IMR-90 (cell line): ENCODE results near the gene AQP9. TPM values are rescaled to one million over a fixed set of nuclear protein-coding genes. Genes with fewer than 3 reads are reported as not detected.

ENCODE experiments used
- ATAC-seq: fragments of 200-7000 bp; cut with Tn5 transposase; 2 replicates; pipeline ENCODE4 v1.9.1; 2020; ENCODE audit warnings: low read depth, mild to moderate bottlenecking, moderate library complexity
- BruUV-seq: library from RNA; stranded (reverse); fragments of 400-500 nt; replicated peaks from 2 replicates; lab custom pipeline; 2021; lab: Mats Ljungman, UMichigan
- CTCF ChIA-PET: fragments of 300-600 bp; formaldehyde crosslinking; extraction: SDS; loops from one replicate; lab custom pipeline; 2021; ENCODE audit warnings: antibody characterized with exemption; lab: Yijun Ruan, JAX
- POLR2A ChIA-PET: fragments of 300-600 bp; sonication (Branson Sonifier 250); formaldehyde crosslinking; loops from one replicate; lab custom pipeline; 2022; ENCODE audit warnings: antibody characterized with exemption; ENCODE audit not compliant: unreplicated experiment; lab: Charles Lee
- DNase-seq: peaks from one replicate; pipeline ENCODE4 v3.0.0; 2013
- H2AFZ ChIP-seq: replicated peaks from 2 replicates; pipeline ENCODE3; 2013; ENCODE audit warnings: low read length, mild to moderate bottlenecking; ENCODE audit not compliant: poor library complexity
- H2AK5ac ChIP-seq: 2 replicates; pipeline ENCODE4 v1.6.1; 2013; ENCODE audit warnings: low read depth, low read length, inconsistent platforms
- H2AK9ac ChIP-seq: replicated peaks from 2 replicates; pipeline ENCODE3; 2013; ENCODE audit warnings: mild to moderate bottlenecking, low read depth, low read length, moderate library complexity; ENCODE audit not compliant: poor library complexity
- H2BK120ac ChIP-seq: 2 replicates; pipeline ENCODE4 v1.6.1; 2013; ENCODE audit warnings: low read depth, low read length, inconsistent platforms
- H2BK15ac ChIP-seq: 3 replicates; pipeline ENCODE4 v1.6.1; 2013; ENCODE audit warnings: low read depth, low read length, inconsistent platforms
- H2BK20ac ChIP-seq: 2 replicates; pipeline ENCODE4 v1.6.1; 2013; ENCODE audit warnings: low read depth, mild to moderate bottlenecking, inconsistent platforms, low read length, moderate library complexity
- H2BK5ac ChIP-seq: 2 replicates; pipeline ENCODE4 v1.6.1; 2013; ENCODE audit warnings: mild to moderate bottlenecking, low read depth, low read length, inconsistent platforms; ENCODE audit not compliant: poor library complexity, severe bottlenecking
- H3K14ac ChIP-seq: replicated peaks from 2 replicates; pipeline ENCODE4 v1.6.1; 2013; ENCODE audit warnings: low read depth, low read length, inconsistent platforms
- H3K18ac ChIP-seq: 2 replicates; pipeline ENCODE4 v1.6.1; 2013; ENCODE audit warnings: low read depth, low read length, control low read depth
- H3K23ac ChIP-seq: 2 replicates; pipeline ENCODE4 v1.6.1; 2013; ENCODE audit warnings: low read depth, low read length, inconsistent platforms
- H3K27ac ChIP-seq: 2 replicates; pipeline ENCODE4 v1.5.1; 2013; ENCODE audit warnings: mild to moderate bottlenecking, control low read depth, low read length; ENCODE audit not compliant: insufficient read depth
- H3K27me3 ChIP-seq: 2 replicates; pipeline ENCODE4 v1.6.1; 2013; ENCODE audit warnings: low read length; ENCODE audit not compliant: control insufficient read depth, insufficient read depth
- H3K36me3 ChIP-seq: 2 replicates; pipeline ENCODE4 v1.6.1; 2013; ENCODE audit warnings: low read length, mixed read lengths; ENCODE audit not compliant: control insufficient read depth, insufficient read depth
- H3K4ac ChIP-seq: 2 replicates; pipeline ENCODE4 v1.6.1; 2013; ENCODE audit warnings: low read depth, low read length, inconsistent platforms
- H3K4me1 ChIP-seq: 2 replicates; pipeline ENCODE4 v1.6.1; 2013; ENCODE audit warnings: low read length, mixed read lengths; ENCODE audit not compliant: control insufficient read depth, insufficient read depth
- H3K4me2 ChIP-seq: 2 replicates; pipeline ENCODE4 v1.6.1; 2013; ENCODE audit warnings: low read depth, mild to moderate bottlenecking, control low read depth, low read length, moderate library complexity
- H3K4me3 ChIP-seq: 2 replicates; pipeline ENCODE4 v1.5.1; 2013; ENCODE audit warnings: low read depth, mild to moderate bottlenecking, control low read depth, low read length, moderate library complexity; ENCODE audit not compliant: insufficient read depth
- H3K56ac ChIP-seq: 2 replicates; pipeline ENCODE4 v1.6.1; 2013; ENCODE audit warnings: low read length, inconsistent platforms; ENCODE audit not compliant: insufficient read depth; ENCODE audit errors: extremely low read depth
- H3K79me1 ChIP-seq, 2 experiments: 2 replicates each; pipeline ENCODE4 v1.6.1; 2013; ENCODE audit warnings: low read length in 2 of 2, inconsistent platforms in 1 of 2, low read depth in 1 of 2
- H3K9ac ChIP-seq: 2 replicates; pipeline ENCODE4 v1.6.1; 2013; ENCODE audit warnings: low read depth, low read length, control low read depth
- H3K9me1 ChIP-seq: 2 replicates; pipeline ENCODE4 v1.6.1; 2013; ENCODE audit warnings: low read length, inconsistent platforms; ENCODE audit not compliant: insufficient read depth
- H3K9me3 ChIP-seq: 2 replicates; pipeline ENCODE4 v1.6.1; 2013; ENCODE audit warnings: low read length; ENCODE audit not compliant: control insufficient read depth, insufficient read depth
- H4K20me1 ChIP-seq: 2 replicates; pipeline ENCODE4 v1.6.1; 2013; ENCODE audit warnings: low read length, inconsistent platforms; ENCODE audit not compliant: insufficient read depth
- H4K5ac ChIP-seq: 2 replicates; pipeline ENCODE4 v1.6.1; 2013; ENCODE audit warnings: mild to moderate bottlenecking, low read depth, low read length, control low read depth
- H4K8ac ChIP-seq, 2 experiments: 2 replicates each; pipeline ENCODE4 v1.6.1; 2013; ENCODE audit warnings: low read depth in 2 of 2, low read length in 2 of 2, control low read depth in 1 of 2, inconsistent platforms in 1 of 2
- H4K91ac ChIP-seq: 2 replicates; pipeline ENCODE4 v1.6.1; 2013; ENCODE audit warnings: low read depth, low read length, inconsistent platforms; ENCODE audit not compliant: insufficient read depth
- RAD21 ChIP-seq: IDR thresholded peaks from 2 replicates; pipeline ENCODE4 v1.6.1; 2012; ENCODE audit warnings: low read length, improper control_type of control experiment
- WGBS, 2 experiments: methylation state at CpG; one replicate each; pipeline versions ENCODE4 v1.1.5 to v1.1.7; 2013; ENCODE audit warnings: missing lambda C conversion rate in 2 of 2; ENCODE audit not compliant: insufficient read length in 1 of 2; ENCODE audit errors: extremely low coverage in 2 of 2; 5-methylcytosine and 5-hydroxymethylcytosine counted together
- dilution Hi-C: fragments of 300-500 bp; cut with HindIII; formaldehyde crosslinking; loops from one replicate; pipeline ENCODE4 v1.14.3; 2018; ENCODE audit warnings: low sequenced_read_pairs; ENCODE audit not compliant: unreplicated experiment
- in situ Hi-C: fragments of 300-500 bp; cut with MboI; formaldehyde crosslinking; loops from 3 replicates; pipeline ENCODE4 v1.14.3; 2019; ENCODE audit warnings: low sequenced_read_pairs, inconsistent platforms, mixed read lengths
- intact Hi-C: fragments of 100-400 bp; cut with micrococcal nuclease; formaldehyde crosslinking; loops from 2 replicates; pipeline ENCODE4 v1.10.0; 2022
- polyA plus RNA-seq, 3 experiments: library from polyadenylated mRNA; depleted of rRNA; stranded (reverse); fragments of >200 nt; gene quantifications; 2 replicates each; pipeline ENCODE4 v1.2.3, GENCODE V29; 2012; ENCODE audit warnings: low replicate concordance in 1 of 3
- total RNA-seq: library from RNA; depleted of rRNA; stranded (reverse); fragments of >200 nt; gene quantifications from 2 replicates; pipeline ENCODE4 v1.2.3, GENCODE V29; 2012
- TF ChIP-seq, protein P1 (sequence below): conservative IDR thresholded peaks from 2 replicates; pipeline ENCODE4 v1.5.1; 2012; ENCODE audit warnings: mild to moderate bottlenecking, low read depth, low read length, improper control_type of control experiment

Gene AQP9
- total and polyA plus RNA-seq, 2 of the 4 experiments (the other 2 are of a cell fraction): not detected

DNA sequence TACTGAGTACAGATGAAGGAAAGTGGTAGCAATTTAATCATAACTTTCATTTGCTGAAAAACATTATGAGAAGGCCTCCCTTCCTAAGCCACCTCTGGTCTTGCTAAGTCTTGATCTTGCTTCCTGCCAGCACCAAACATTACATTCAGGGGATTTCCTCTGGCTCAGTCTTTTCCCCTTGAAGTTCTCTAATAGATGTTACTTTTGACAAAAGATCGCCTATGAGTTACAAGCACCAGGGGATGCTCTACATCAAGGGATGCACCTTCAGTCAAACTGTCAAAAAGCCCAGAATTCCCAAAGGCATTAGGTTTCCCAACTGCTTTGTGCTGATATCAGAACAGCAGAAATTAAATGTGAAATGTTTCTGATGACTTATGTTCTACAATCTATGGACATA, 47.3 kb downstream of the AQP9 start:
- no peaks in the 10 kb centered on the region for H3K4me1 ChIP-seq
- ATAC-seq: no peak
- no peak overlapping the region for H2BK15ac ChIP-seq
- no peak overlapping the region for H3K23ac ChIP-seq
- no peaks in the 10 kb centered on the region for H3K36me3 ChIP-seq
- H3K79me1 ChIP-seq: no peaks in the 10 kb centered on the region
- no peak for DNase-seq
- no peak overlapping the region for H4K5ac ChIP-seq
- no peak overlapping the region for H2AK9ac ChIP-seq
- H3K27me3 ChIP-seq: peaks cover 29% of the 10 kb centered on the region
- BruUV-seq: no TSS peak
- H3K56ac ChIP-seq: no peak overlapping the region
- no peak overlapping the region for H2BK20ac ChIP-seq
- ChIA-PET POLR2A (no interaction called here), CTCF (no interaction called here)
- no peak overlapping the region for H4K91ac ChIP-seq
- no peak overlapping the region for H4K8ac ChIP-seq
- intact Hi-C loops: no loop called here
- no peak overlapping the region for H2BK120ac ChIP-seq
- no peak for TF ChIP-seq RAD21
- TF ChIP-seq, protein P1, sequence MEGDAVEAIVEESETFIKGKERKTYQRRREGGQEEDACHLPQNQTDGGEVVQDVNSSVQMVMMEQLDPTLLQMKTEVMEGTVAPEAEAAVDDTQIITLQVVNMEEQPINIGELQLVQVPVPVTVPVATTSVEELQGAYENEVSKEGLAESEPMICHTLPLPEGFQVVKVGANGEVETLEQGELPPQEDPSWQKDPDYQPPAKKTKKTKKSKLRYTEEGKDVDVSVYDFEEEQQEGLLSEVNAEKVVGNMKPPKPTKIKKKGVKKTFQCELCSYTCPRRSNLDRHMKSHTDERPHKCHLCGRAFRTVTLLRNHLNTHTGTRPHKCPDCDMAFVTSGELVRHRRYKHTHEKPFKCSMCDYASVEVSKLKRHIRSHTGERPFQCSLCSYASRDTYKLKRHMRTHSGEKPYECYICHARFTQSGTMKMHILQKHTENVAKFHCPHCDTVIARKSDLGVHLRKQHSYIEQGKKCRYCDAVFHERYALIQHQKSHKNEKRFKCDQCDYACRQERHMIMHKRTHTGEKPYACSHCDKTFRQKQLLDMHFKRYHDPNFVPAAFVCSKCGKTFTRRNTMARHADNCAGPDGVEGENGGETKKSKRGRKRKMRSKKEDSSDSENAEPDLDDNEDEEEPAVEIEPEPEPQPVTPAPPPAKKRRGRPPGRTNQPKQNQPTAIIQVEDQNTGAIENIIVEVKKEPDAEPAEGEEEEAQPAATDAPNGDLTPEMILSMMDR: 0 out of 2 replicates have a peak, but pooled peaks have one; percentile 5
- H2AK5ac ChIP-seq: no peak overlapping the region
- no peak overlapping the region for H3K27ac ChIP-seq
- H3K4me3 ChIP-seq: no peak overlapping the region
- H3K14ac ChIP-seq: no peak overlapping the region
- H4K20me1 ChIP-seq: no peaks in the 10 kb centered on the region
- H3K9me1 ChIP-seq: no peaks in the 10 kb centered on the region
- no peak overlapping the region for H3K18ac ChIP-seq
- WGBS, 2 experiments: no CpG with 5 or more reads among the region's 1 CpG
- no peak overlapping the region for H3K4me2 ChIP-seq
- in situ Hi-C loops: no loop called here
- no peak overlapping the region for H2AFZ ChIP-seq
- dilution Hi-C loops: no loop called here
- H3K4ac ChIP-seq: no peak overlapping the region
- H2BK5ac ChIP-seq: no peak overlapping the region
- H3K9me3 ChIP-seq: no peaks in the 10 kb centered on the region
- H3K9ac ChIP-seq: no peak overlapping the region
